ENCODE measurements around the gene HTR2C.

- TF ChIP-seq CREB5 (CRISPR knock-in tag; IDR thresholded peaks at IDR 0.05; ENCODE audit: low read depth) (no peak), ARNTL (CRISPR knock-in tag; IDR thresholded peaks at IDR 0.05; ENCODE audit: borderline replicate concordance, low read depth) (no peak), ZFP3 (CRISPR knock-in tag; IDR thresholded peaks at IDR 0.05) (no peak), TOX (CRISPR knock-in tag; IDR thresholded peaks at IDR 0.05; ENCODE audit: borderline replicate concordance) (no peak), TCF4 (CRISPR knock-in tag; IDR thresholded peaks at IDR 0.05; ENCODE audit: borderline replicate concordance) (no peak), PPARA (CRISPR knock-in tag; IDR thresholded peaks at IDR 0.05; ENCODE audit: borderline replicate concordance) (no peak), SNAI2 (CRISPR knock-in tag; IDR thresholded peaks at IDR 0.05) (no peak), RARB (CRISPR knock-in tag; IDR thresholded peaks at IDR 0.05) (no peak), ZNF8 (CRISPR knock-in tag; IDR thresholded peaks at IDR 0.05) (no peak), ZFP30 (CRISPR knock-in tag; IDR thresholded peaks at IDR 0.05) (no peak), PATZ1 (CRISPR knock-in tag; IDR thresholded peaks at IDR 0.05; ENCODE audit: borderline replicate concordance) (no peak)
These were observed 1.0 kb upstream of the HTR2C start for GRCh38 chrX:114582698-114583395.

All from SK-N-SH treated with all-trans-retinoic acid at 6 μM for 48 hours (cell line).